SK-N-SH (cell line): Measurements from ENCODE around the gene PRDM8. TPM values are rescaled to one million over a fixed set of nuclear protein-coding genes. Genes with fewer than 3 reads are reported as not detected.

Experiments used
- CTCF ChIA-PET: fragments of 300-600, 350-600 bp; formaldehyde crosslinking; extraction: SDS; loops from one replicate; lab custom pipeline; 2021; lab: Yijun Ruan, JAX
- POLR2A ChIA-PET: fragments of 350-600 bp; sonication (Branson Sonifier 250); formaldehyde crosslinking; extraction: SDS; loops from one replicate; lab custom pipeline; 2020; ENCODE audit warnings: antibody characterized with exemption, inconsistent platforms; lab: Yijun Ruan, JAX
- DNase-seq: peaks from one replicate; pipeline ENCODE4 v3.0.0; 2012
- H2AFZ ChIP-seq: fragments of 200-600 bp; sonication (generic); 2 replicates; pipeline ENCODE4 v1.8.1; 2016; ENCODE audit warnings: antibody characterized with exemption, mild to moderate bottlenecking, low read depth
- H3F3A ChIP-seq: fragments of 200-600 bp; sonication (generic); replicated peaks from 2 replicates; pipeline ENCODE3; 2016; ENCODE audit warnings: antibody characterized with exemption, mild to moderate bottlenecking; ENCODE audit not compliant: insufficient read depth
- H3K27ac ChIP-seq, 2 experiments: fragments of 200-500 bp in 1 of 2; fragments of 200-600 bp in 1 of 2; sonication (Bioruptor generic) in 1 of 2; sonication (generic), shearing (Covaris generic) in 1 of 2; 2 replicates each; pipeline versions ENCODE4 v1.5.1 to v1.6.1; 2014 to 2016; ENCODE audit warnings: low read depth in 2 of 2, inconsistent platforms in 1 of 2, low read length in 1 of 2, mild to moderate bottlenecking in 1 of 2, mixed read lengths in 1 of 2
- H3K27me3 ChIP-seq: fragments of 200-600 bp; sonication (generic), shearing (Covaris generic); 2 replicates; pipeline ENCODE4 v1.6.1; 2016; ENCODE audit warnings: mixed run types; ENCODE audit not compliant: insufficient read depth
- H3K36me3 ChIP-seq, 2 experiments: fragments of 200-500 bp in 1 of 2; fragments of 200-600 bp in 1 of 2; sonication (Bioruptor generic) in 1 of 2; sonication (generic) in 1 of 2; replicated peaks in 1 of 2; 2 replicates each; pipeline versions ENCODE3 to v1.5.1; 2014 to 2016; ENCODE audit warnings: low read length in 1 of 2, mild to moderate bottlenecking in 1 of 2; ENCODE audit not compliant: insufficient read depth in 2 of 2, control insufficient read depth in 1 of 2
- H3K4me1 ChIP-seq, 2 experiments: fragments of 200-500 bp in 1 of 2; fragments of 200-600 bp in 1 of 2; sonication (Bioruptor generic) in 1 of 2; sonication (generic), shearing (Covaris generic) in 1 of 2; 2 replicates each; pipeline versions ENCODE4 v1.5.1 to v1.6.1; 2014 to 2016; ENCODE audit warnings: low read depth in 1 of 2, low read length in 1 of 2, mixed run types in 1 of 2; ENCODE audit not compliant: insufficient read depth in 2 of 2, control insufficient read depth in 1 of 2
- H3K4me2 ChIP-seq: fragments of 200-600 bp; sonication (generic), shearing (Covaris generic); 2 replicates; pipeline ENCODE4 v1.6.1; 2017; ENCODE audit warnings: mixed run types
- H3K4me3 ChIP-seq, 2 experiments: fragments of 200-500 bp in 1 of 2; fragments of 200-600 bp in 1 of 2; sonication (Bioruptor generic) in 1 of 2; sonication (generic), shearing (Covaris generic) in 1 of 2; 2 replicates each; pipeline versions ENCODE4 v1.5.1 to v1.8.1; 2014 to 2016; ENCODE audit warnings: low read depth in 2 of 2, inconsistent platforms in 1 of 2, low read length in 1 of 2, mild to moderate bottlenecking in 1 of 2, mixed read lengths in 1 of 2, moderate library complexity in 1 of 2
- H3K79me2 ChIP-seq: fragments of 200-600 bp; sonication (generic); 2 replicates; pipeline ENCODE4 v1.8.1; 2017; ENCODE audit warnings: mild to moderate bottlenecking; ENCODE audit not compliant: insufficient read depth
- H3K9ac ChIP-seq: fragments of 200-600 bp; sonication (generic); 2 replicates; pipeline ENCODE4 v1.6.1; 2017; ENCODE audit warnings: mixed run types
- H3K9me2 ChIP-seq: fragments of 200-600 bp; sonication (generic); 2 replicates; pipeline ENCODE4 v1.6.1; 2017; ENCODE audit warnings: mixed run types
- H3K9me3 ChIP-seq: fragments of 200-600 bp; sonication (generic); 2 replicates; pipeline ENCODE4 v1.6.1; 2017; ENCODE audit warnings: mixed run types, mild to moderate bottlenecking, moderate library complexity
- H4K20me1 ChIP-seq: fragments of 200-600 bp; sonication (generic); 2 replicates; pipeline ENCODE4 v1.6.1; 2017; ENCODE audit warnings: mild to moderate bottlenecking, mixed run types; ENCODE audit not compliant: insufficient read depth
- CHD2 ChIP-seq: fragments of 150-350 bp; IDR thresholded peaks from 2 replicates; pipeline ENCODE4 v1.6.1; 2018; ENCODE audit warnings: low read length; ENCODE audit not compliant: partially characterized antibody
- ELF1 ChIP-seq: IDR thresholded peaks from 2 replicates; pipeline ENCODE4 v1.4.0; 2012
- EP300 ChIP-seq, 2 experiments: IDR thresholded peaks; 2 replicates each; pipeline versions ENCODE4 v1.4.0 to v1.6.1; 2012; ENCODE audit warnings: borderline replicate concordance in 1 of 2, low read depth in 1 of 2, low read length in 1 of 2
- FOSL2 ChIP-seq: IDR thresholded peaks from 2 replicates; pipeline ENCODE4 v1.4.0; 2012; ENCODE audit warnings: low read depth, mild to moderate bottlenecking, moderate library complexity, borderline replicate concordance
- FOXM1 ChIP-seq: IDR thresholded peaks from 2 replicates; pipeline ENCODE4 v1.4.0; 2012; ENCODE audit warnings: low read depth, mild to moderate bottlenecking
- GABPA ChIP-seq: IDR thresholded peaks from 2 replicates; pipeline ENCODE4 v1.4.0; 2012; ENCODE audit warnings: low read depth, mild to moderate bottlenecking
- GATA2 ChIP-seq: sonication (generic); formaldehyde crosslinking; IDR thresholded peaks from 2 replicates; pipeline ENCODE4 v1.5.0; 2020; ENCODE audit warnings: mild to moderate bottlenecking, missing genetic modification reagents
- MXI1 ChIP-seq: IDR thresholded peaks from 2 replicates; pipeline ENCODE4 v1.6.1; 2012; ENCODE audit warnings: mild to moderate bottlenecking, low read depth, low read length, improper control_type of control experiment
- RAD21 ChIP-seq: IDR thresholded peaks from 2 replicates; pipeline ENCODE4 v1.6.1; 2012; ENCODE audit warnings: mild to moderate bottlenecking, low read length
- RFX5 ChIP-seq: IDR thresholded peaks from 2 replicates; pipeline ENCODE4 v1.6.1; 2012; ENCODE audit warnings: mild to moderate bottlenecking, improper control_type of control experiment, low read length
- SIN3A ChIP-seq: IDR thresholded peaks from 2 replicates; pipeline ENCODE4 v1.6.1; 2012; ENCODE audit warnings: low read depth, mild to moderate bottlenecking, low read length, moderate library complexity, borderline replicate concordance
- SMC3 ChIP-seq: IDR thresholded peaks from 2 replicates; pipeline ENCODE4 v1.6.1; 2012; ENCODE audit warnings: low read depth, low read length, improper control_type of control experiment
- TAF1 ChIP-seq: IDR thresholded peaks from 2 replicates; pipeline ENCODE4 v1.6.1; 2012; ENCODE audit warnings: low read depth, mild to moderate bottlenecking, low read length, moderate library complexity, borderline replicate concordance
- TCF12 ChIP-seq: IDR thresholded peaks from 2 replicates; pipeline ENCODE4 v1.4.0; 2012
- WGBS: methylation state at CpG from one replicate; pipeline ENCODE4 v1.1.6; 2017; ENCODE audit warnings: low lambda C conversion rate; 5-methylcytosine and 5-hydroxymethylcytosine counted together
- polyA plus RNA-seq, 3 experiments: library from polyadenylated mRNA; depleted of rRNA; stranded (reverse); fragments of >200 nt; gene quantifications; 2 replicates each; pipeline ENCODE4 v1.2.3, GENCODE V29; 2012
- TF ChIP-seq, protein P1 (sequence below): IDR thresholded peaks from 2 replicates; pipeline ENCODE4 v1.4.0; 2012; ENCODE audit warnings: low read depth, borderline replicate concordance
- TF ChIP-seq, protein P2 (sequence below): IDR thresholded peaks from 2 replicates; pipeline ENCODE4; 2012
- TF ChIP-seq, protein P3 (sequence below): fragments of 150-350 bp; IDR thresholded peaks from 2 replicates; pipeline ENCODE4 v1.6.1; 2017; ENCODE audit warnings: antibody characterized with exemption, low read length, low read depth, borderline replicate concordance
- TF ChIP-seq, protein P4 (sequence below): IDR thresholded peaks from 2 replicates; pipeline ENCODE4 v1.6.1; 2012; ENCODE audit warnings: mild to moderate bottlenecking, low read depth, low read length, moderate library complexity

The PRDM8 gene
- polyA plus RNA-seq, 1 of the 3 experiments (the other 2 are of a cell fraction) = 3.5 TPM

- Histone ChIP-seq H3K4me2 (no peak overlapping the region), H3K9me3 (no peaks in the 10 kb centered on the region), H3K79me2 (no peaks in the 10 kb centered on the region), H3F3A (peaks cover 4% of the 10 kb centered on the region), H3K27me3 (no peaks in the 10 kb centered on the region), H2AFZ (no peak overlapping the region), H3K36me3 (no peaks in the 10 kb centered on the region), H4K20me1 (no peaks in the 10 kb centered on the region), H3K27ac (no peak overlapping the region), H3K4me1 (peaks cover 0 to 9% of the 10 kb centered on the region in 2 experiments; a peak in 2 of 4 replicates), H3K9ac (no peak overlapping the region), H3K4me3 (no peak overlapping the region), H3K9me2 (no peaks in the 10 kb centered on the region)
- TF ChIP-seq MXI1 (no peak), RAD21 (no peak), EP300 (IDR thresholded peaks at IDR 0.05; ENCODE audit: borderline replicate concordance in 1 of 2, low read depth in 1 of 2, low read length in 1 of 2) (no peak), CHD2 (no peak), TCF12 (no peak), ELF1 (no peak), SIN3A (no peak), FOXM1 (no peak), GABPA (no peak), SMC3 (no peak), GATA2 (CRISPR knock-in tag) (no peak), RFX5 (no peak), TAF1 (no peak), FOSL2 (no peak)
- TF ChIP-seq, protein P1, sequence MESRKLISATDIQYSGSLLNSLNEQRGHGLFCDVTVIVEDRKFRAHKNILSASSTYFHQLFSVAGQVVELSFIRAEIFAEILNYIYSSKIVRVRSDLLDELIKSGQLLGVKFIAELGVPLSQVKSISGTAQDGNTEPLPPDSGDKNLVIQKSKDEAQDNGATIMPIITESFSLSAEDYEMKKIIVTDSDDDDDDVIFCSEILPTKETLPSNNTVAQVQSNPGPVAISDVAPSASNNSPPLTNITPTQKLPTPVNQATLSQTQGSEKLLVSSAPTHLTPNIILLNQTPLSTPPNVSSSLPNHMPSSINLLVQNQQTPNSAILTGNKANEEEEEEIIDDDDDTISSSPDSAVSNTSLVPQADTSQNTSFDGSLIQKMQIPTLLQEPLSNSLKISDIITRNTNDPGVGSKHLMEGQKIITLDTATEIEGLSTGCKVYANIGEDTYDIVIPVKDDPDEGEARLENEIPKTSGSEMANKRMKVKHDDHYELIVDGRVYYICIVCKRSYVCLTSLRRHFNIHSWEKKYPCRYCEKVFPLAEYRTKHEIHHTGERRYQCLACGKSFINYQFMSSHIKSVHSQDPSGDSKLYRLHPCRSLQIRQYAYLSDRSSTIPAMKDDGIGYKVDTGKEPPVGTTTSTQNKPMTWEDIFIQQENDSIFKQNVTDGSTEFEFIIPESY = no peak
- TF ChIP-seq, protein P2, sequence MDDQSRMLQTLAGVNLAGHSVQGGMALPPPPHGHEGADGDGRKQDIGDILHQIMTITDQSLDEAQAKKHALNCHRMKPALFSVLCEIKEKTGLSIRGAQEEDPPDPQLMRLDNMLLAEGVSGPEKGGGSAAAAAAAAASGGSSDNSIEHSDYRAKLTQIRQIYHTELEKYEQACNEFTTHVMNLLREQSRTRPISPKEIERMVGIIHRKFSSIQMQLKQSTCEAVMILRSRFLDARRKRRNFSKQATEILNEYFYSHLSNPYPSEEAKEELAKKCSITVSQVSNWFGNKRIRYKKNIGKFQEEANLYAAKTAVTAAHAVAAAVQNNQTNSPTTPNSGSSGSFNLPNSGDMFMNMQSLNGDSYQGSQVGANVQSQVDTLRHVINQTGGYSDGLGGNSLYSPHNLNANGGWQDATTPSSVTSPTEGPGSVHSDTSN = no peak
- TF ChIP-seq, protein P3, sequence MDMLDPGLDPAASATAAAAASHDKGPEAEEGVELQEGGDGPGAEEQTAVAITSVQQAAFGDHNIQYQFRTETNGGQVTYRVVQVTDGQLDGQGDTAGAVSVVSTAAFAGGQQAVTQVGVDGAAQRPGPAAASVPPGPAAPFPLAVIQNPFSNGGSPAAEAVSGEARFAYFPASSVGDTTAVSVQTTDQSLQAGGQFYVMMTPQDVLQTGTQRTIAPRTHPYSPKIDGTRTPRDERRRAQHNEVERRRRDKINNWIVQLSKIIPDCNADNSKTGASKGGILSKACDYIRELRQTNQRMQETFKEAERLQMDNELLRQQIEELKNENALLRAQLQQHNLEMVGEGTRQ = no peak
- TF ChIP-seq, protein P4, sequence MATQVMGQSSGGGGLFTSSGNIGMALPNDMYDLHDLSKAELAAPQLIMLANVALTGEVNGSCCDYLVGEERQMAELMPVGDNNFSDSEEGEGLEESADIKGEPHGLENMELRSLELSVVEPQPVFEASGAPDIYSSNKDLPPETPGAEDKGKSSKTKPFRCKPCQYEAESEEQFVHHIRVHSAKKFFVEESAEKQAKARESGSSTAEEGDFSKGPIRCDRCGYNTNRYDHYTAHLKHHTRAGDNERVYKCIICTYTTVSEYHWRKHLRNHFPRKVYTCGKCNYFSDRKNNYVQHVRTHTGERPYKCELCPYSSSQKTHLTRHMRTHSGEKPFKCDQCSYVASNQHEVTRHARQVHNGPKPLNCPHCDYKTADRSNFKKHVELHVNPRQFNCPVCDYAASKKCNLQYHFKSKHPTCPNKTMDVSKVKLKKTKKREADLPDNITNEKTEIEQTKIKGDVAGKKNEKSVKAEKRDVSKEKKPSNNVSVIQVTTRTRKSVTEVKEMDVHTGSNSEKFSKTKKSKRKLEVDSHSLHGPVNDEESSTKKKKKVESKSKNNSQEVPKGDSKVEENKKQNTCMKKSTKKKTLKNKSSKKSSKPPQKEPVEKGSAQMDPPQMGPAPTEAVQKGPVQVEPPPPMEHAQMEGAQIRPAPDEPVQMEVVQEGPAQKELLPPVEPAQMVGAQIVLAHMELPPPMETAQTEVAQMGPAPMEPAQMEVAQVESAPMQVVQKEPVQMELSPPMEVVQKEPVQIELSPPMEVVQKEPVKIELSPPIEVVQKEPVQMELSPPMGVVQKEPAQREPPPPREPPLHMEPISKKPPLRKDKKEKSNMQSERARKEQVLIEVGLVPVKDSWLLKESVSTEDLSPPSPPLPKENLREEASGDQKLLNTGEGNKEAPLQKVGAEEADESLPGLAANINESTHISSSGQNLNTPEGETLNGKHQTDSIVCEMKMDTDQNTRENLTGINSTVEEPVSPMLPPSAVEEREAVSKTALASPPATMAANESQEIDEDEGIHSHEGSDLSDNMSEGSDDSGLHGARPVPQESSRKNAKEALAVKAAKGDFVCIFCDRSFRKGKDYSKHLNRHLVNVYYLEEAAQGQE = no peak
- 91% methylated on average over 3 of the region's 3 CpGs for WGBS
- DNase-seq = no peak
- CTCF ChIA-PET = no interaction called here
- POLR2A ChIA-PET = no interaction called here
These were observed 4.9 kb upstream of the PRDM8 start for GRCh38 chr4:80192252-80192866.
